Fibroblast of mammary gland (primary cell): ENCODE results near the gene RASGRP3.

Experiments
- DNase-seq: peaks from one replicate; pipeline ENCODE4 v3.0.0-alpha.2; 2010; ENCODE audit warnings: low read depth
- H3K4me3 ChIP-seq: 2 replicates; pipeline ENCODE4 v1.5.1; 2011; ENCODE audit warnings: low read depth, mild to moderate bottlenecking, low read length, moderate library complexity; ENCODE audit not compliant: control insufficient read depth
- CTCF ChIP-seq: conservative IDR thresholded peaks from 2 replicates; pipeline ENCODE4 v1.5.1; 2011; ENCODE audit warnings: low read depth, low read length, inconsistent platforms; ENCODE audit not compliant: control insufficient read depth, insufficient read depth

RASGRP3 gene

DNA sequence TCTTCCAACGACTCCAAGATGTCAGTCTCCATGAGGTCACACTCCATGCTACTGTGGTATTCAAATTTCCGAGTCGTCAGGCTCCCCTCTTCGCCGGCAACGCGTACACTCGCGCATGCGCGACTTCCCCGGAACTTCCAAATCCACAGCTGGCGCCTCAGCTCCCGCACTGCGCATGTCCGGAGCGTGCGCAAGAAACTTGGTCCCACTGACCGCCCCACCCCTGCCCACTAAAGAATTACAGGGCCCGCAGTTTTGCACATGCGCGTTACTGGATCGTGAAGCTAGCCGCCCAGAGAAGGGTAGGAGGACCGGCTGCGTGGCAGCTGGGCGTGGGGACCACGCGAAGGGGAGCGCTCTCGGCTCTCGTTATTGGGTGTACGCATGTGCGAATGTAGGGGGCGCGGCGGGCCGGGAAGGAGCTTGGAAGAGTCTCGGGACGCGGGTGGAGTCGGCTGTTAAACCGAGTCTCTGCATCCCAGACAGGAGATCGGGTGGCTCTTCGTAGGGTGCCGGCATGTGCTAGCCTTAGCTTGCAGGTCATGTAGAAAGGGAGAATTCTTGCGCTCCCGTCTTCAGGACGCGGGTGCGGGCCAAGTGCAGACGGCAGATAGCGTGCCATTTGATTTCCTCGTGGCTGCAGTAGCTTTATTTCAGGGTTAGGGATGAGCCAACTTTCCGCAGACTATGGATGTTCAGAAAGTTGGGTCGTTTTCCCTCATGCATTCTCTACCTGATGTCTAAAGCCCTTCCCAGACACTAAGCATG is 122.9 kb downstream of the RASGRP3 start, which contains the start of gene FAM98A:
Gene FAM98A, minus strand, starts transcription at position 125 of the 768 bp plus-strand sequence. Its CDS starts 78 bp downstream, at position 47.
- peak within 1 kb of the TSS; percentile 97 for H3K4me3 ChIP-seq
- no peak for TF ChIP-seq CTCF
- DNase-seq, result peak; percentile 98

DNA sequence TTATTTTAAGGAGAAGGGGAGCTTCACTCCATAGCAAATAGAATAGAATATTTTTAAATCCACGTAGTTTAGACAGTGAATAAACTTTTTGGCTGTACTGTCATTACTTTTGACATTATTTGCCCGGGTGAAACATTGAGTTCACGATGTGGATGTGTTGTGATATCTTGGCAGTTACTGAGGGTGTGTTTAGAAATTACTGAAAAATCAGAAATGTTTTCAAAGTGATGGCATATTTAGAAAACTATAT is 123.4 kb downstream of the RASGRP3 start:
- no peak for DNase-seq
- peak overlapping the region; percentile 97 for H3K4me3 ChIP-seq
- no peak for TF ChIP-seq CTCF

DNA sequence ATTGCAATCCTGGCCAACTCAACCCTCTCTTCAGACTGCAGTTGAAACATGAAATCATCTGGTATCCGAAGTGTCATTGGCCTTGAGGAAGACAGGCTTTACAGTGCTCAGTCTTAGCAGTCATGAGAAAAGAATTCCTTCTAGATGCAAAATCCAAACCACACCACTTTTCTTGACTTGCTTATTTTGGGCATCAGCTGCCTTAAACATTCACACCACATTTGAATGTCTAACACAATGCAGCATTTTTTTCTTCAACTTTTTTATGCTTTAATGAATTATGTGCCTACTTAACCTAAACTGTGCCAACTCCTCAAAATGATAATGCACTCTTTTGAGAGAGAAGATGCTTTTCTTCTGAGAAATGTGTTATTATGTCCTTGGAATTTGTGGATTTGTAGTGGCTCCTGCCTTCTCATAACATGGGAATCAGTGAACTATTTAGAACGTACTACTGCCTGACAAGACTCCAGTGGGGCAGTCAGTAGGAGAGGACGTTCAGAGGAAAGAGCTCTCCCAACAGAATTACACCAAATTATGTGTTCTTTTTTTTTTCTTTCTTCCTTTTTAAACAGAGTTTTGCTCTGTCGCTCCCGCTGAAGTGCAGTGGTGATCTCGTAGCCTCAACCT is 125.9 kb downstream of the RASGRP3 start:
- no peak for TF ChIP-seq CTCF
- DNase-seq, result no peak

DNA sequence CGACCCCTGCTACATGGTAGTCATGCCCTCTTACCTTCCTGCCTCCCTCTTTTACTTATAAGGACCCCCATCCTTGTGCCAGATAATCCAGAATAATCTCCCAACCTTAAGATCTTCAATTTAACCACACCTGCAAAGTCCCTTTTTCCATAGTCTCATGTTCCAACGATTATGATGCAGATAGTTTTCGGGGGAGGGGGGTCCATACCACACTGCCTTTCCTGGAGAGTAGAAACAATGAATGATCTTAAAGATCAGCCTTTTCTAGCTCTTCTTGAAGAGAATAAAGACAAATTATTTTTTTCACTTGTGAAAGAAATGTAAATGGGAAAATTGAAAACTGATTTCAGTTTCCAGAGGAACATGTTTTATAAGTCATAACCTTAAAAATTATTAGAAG is 127.0 kb downstream of the RASGRP3 start:
- H3K4me3 ChIP-seq, result no peak overlapping the region
- no peak for TF ChIP-seq CTCF
- no peak for DNase-seq

More for the DNA sequence above, 125.9 kb downstream of the RASGRP3 start:
- no peak overlapping the region for H3K4me3 ChIP-seq

DNA sequence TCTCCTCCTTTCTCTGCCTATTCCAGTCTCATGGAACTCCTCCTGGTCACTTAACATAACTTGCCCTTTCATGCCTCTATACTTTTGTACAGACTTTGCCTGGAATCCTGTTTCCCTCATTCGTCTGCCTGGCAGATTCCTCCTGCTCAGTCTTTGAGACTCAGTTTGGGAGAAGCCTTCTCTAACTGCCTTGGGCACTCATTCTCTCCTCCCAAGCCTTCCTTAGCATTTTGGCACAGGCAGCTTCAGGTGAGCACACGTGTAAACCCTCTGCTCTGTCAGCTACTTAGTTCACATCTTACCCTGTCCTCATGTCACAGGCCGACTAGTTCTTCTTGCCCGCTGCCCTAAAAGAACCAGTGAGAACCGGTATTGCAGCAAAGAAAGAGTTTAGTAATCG is 128.6 kb downstream of the RASGRP3 start:
- DNase-seq, result no peak
- no peak overlapping the region for H3K4me3 ChIP-seq
- no peak for TF ChIP-seq CTCF

DNA sequence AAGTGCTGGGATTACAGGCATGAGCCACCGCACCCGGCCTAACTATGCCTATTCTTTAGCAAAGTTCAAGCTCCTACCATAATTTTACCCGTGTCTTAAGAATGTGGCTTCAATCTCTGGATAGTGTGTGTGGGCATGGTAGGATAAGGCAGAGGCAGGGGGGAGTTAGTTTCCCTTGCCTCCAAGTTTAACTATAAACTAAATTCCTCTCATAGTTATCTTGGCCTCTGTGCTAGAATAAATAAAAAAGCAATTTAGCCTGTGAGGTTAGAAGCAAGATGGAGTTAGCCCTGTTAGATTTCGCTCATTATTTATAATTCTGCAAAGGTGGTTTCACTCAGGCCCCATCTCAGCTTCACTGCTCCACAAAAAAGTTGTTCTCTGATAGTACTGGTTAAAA is 129.7 kb downstream of the RASGRP3 start:
- no peak for DNase-seq
- no peak overlapping the region for H3K4me3 ChIP-seq
- no peak for TF ChIP-seq CTCF
